ENCODE data around the gene LRRC2.
"Not testable (repeated sequence)": the region's sequence is repeated elsewhere in the genome, so short reads cannot be mapped to it uniquely, and the experiment has no call there.

The LRRC2 gene

GRCh38 chr3:46566040-46566641 lies at the start of gene LRRC2:
Gene LRRC2, minus strand, starts transcription at chr3:46566302. Its CDS starts 14,711 bp downstream, at chr3:46551591.
- no peak for DNase-seq (ENCODE audit: low read depth)

GRCh38 chr3:46615050-46615775 lies 49.1 kb upstream of the LRRC2 start:
- no peak for DNase-seq (ENCODE audit: low read depth)

- DNase-seq (ENCODE audit: low read depth) = no peak
Observed at GRCh38 chr3:46614431-46614830, 48.3 kb upstream of the LRRC2 start.

GRCh38 chr3:46613313-46614005 lies 47.4 kb upstream of the LRRC2 start:
- no peak for DNase-seq (ENCODE audit: low read depth)

GRCh38 chr3:46612324-46612723 lies 46.2 kb upstream of the LRRC2 start, which contains the start of gene FAM240A:
Gene FAM240A, plus strand, starts transcription at chr3:46612525. Its CDS starts 159 bp downstream, at chr3:46612684.
- DNase-seq (ENCODE audit: low read depth) = no peak

- DNase-seq (ENCODE audit: low read depth) = no peak
Observed at GRCh38 chr3:46609944-46610722, 44.0 kb upstream of the LRRC2 start.

- DNase-seq (ENCODE audit: low read depth) = no peak
Observed at GRCh38 chr3:46609212-46609721, 43.2 kb upstream of the LRRC2 start.

- DNase-seq (ENCODE audit: low read depth) = no peak
Observed at GRCh38 chr3:46607603-46608028, 41.5 kb upstream of the LRRC2 start.

GRCh38 chr3:46604127-46604526 lies 38.0 kb upstream of the LRRC2 start:
- DNase-seq (ENCODE audit: low read depth) = no peak

GRCh38 chr3:46603446-46604046 lies 37.4 kb upstream of the LRRC2 start:
- no peak for DNase-seq (ENCODE audit: low read depth)

GRCh38 chr3:46599590-46599989 lies 33.5 kb upstream of the LRRC2 start:
- DNase-seq (ENCODE audit: low read depth) = no peak

GRCh38 chr3:46595819-46596314 lies 29.8 kb upstream of the LRRC2 start:
- no peak for DNase-seq (ENCODE audit: low read depth)

- DNase-seq (ENCODE audit: low read depth) = no peak
Observed at GRCh38 chr3:46594723-46595122, 28.6 kb upstream of the LRRC2 start.

GRCh38 chr3:46593979-46594378 lies 27.9 kb upstream of the LRRC2 start:
- no peak for DNase-seq (ENCODE audit: low read depth)

GRCh38 chr3:46593274-46593862 lies 27.3 kb upstream of the LRRC2 start:
- no peak for DNase-seq (ENCODE audit: low read depth)

GRCh38 chr3:46587268-46587667 lies 21.2 kb upstream of the LRRC2 start:
- DNase-seq (ENCODE audit: low read depth) = not testable (repeated sequence)

GRCh38 chr3:46586738-46587246 lies 20.7 kb upstream of the LRRC2 start:
- no peak for DNase-seq (ENCODE audit: low read depth)

- DNase-seq (ENCODE audit: low read depth) = no peak
Observed at GRCh38 chr3:46585799-46586693, 19.9 kb upstream of the LRRC2 start.

GRCh38 chr3:46584598-46585467 lies 18.7 kb upstream of the LRRC2 start:
- no peak for DNase-seq (ENCODE audit: low read depth)

Data from activated T-cell treated with anti-CD3 and anti-CD28 coated beads for 1 hour (primary cell).